ENCODE data around the gene FBXO41. TPM values are rescaled to one million over a fixed set of nuclear protein-coding genes. Genes with fewer than 3 reads are reported as not detected.

FBXO41 gene
- total RNA-seq, 1 experiment from 2014 or later = 34.9 TPM

DNA sequence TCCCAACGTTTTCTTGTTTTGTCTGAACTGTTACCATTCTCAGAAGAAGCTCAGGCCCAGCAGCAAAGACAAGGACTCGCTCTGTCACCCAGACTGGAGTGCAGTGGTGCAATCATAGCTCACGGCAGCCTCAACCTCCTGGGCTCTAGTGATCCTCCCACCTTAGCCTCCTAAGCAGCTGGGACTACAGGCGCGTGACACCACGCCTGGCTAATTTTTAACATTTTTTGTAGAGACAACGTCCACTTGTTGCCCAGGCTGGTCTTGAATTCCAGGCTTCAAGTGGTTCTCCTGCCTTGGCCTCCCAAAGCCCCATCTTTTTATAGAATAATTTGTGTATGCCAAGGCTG, 72.2 kb downstream of the FBXO41 start:
- intact Hi-C loops (cut with micrococcal nuclease) = loop anchor here (1.0 kb wide), 2 partner anchors 35 to 127 kb away; no protein-coding TSS in a partner anchor
- no peak overlapping the region for H3K4me3 ChIP-seq (replicated peaks in 1 of 2; ENCODE audit: low read depth in 1 of 2, low read length in 2 of 2)
- H3K9me3 ChIP-seq (ENCODE audit: control insufficient read depth in 1 of 2, insufficient read depth in 1 of 2, low read depth in 1 of 2, low read length in 2 of 2) = no peaks in the 10 kb centered on the region
- ChIA-PET CTCF (interaction anchor here (0.7 to 2.6 kb wide), 17 partner anchors 9 to 324 kb away, joined by 3 to 31 read pairs (median 4); partner anchors contain the start of genes CCT7, NOTO, PRADC1 and SFXN5), POLR2A (interaction anchor here (1.1 to 2.1 kb wide), 2 partner anchors 21 to 35 kb away, joined by 5 to 8 read pairs; partner anchors contain the start of genes CCT7 and PRADC1), RAD21 (ENCODE audit: low non-redundant PET in 1 of 2, low total read pairs in 2 of 2, uncharacterized antibody in 2 of 2, unreplicated experiment in 2 of 2) (interaction anchor here in 1 of 2 experiments (2.2 kb wide), 1 partner anchor 35 kb away, joined by 8 read pairs; no protein-coding TSS in a partner anchor)
- BruUV-seq (replicated peaks) = no TSS peak
- no peaks in the 10 kb centered on the region for H4K20me1 ChIP-seq (ENCODE audit: insufficient read depth)
- no peak for ATAC-seq
- peaks cover 26% of the 10 kb centered on the region for H3K79me2 ChIP-seq (ENCODE audit: insufficient read depth, low read length)
- no peak overlapping the region for H2AFZ ChIP-seq (ENCODE audit: low read depth, low read length, poor library complexity, severe bottlenecking)
- H3K9ac ChIP-seq (ENCODE audit: low read length) = no peak overlapping the region
- peaks cover 3 to 29% of the 10 kb centered on the region in 2 experiments; a peak in 3 of 4 replicates for H3K4me1 ChIP-seq (ENCODE audit: control insufficient read depth in 1 of 2, insufficient read depth in 2 of 2, low read length in 2 of 2)
- H3K27ac ChIP-seq (ENCODE audit: low read depth, low read length) = no peak overlapping the region
- no peaks in the 10 kb centered on the region for H3K36me3 ChIP-seq (ENCODE audit: control insufficient read depth in 1 of 2, insufficient read depth in 2 of 2, low read length in 2 of 2)
- TF ChIP-seq EGR1 (IDR thresholded peaks at IDR 0.05; ENCODE audit: low read depth) (no peak), RAD21 (IDR thresholded peaks at IDR 0.05; ENCODE audit: low read depth) (no peak), EZH2 (IDR thresholded peaks at IDR 0.05) (no peak), SRF (IDR thresholded peaks at IDR 0.05; ENCODE audit: low read depth) (no peak), YY1 (IDR thresholded peaks at IDR 0.05; ENCODE audit: extremely low read depth, insufficient replicate concordance, low read depth, low read length) (no peak), ZNF274 (IDR thresholded peaks at IDR 0.05; ENCODE audit: low read depth, low read length) (no peak), JUND (IDR thresholded peaks at IDR 0.05) (no peak), EZH2phosphoT487 (IDR thresholded peaks at IDR 0.05; ENCODE audit: borderline replicate concordance) (no peak), SP1 (IDR thresholded peaks at IDR 0.05; ENCODE audit: low read depth) (no peak), SIN3A (IDR thresholded peaks at IDR 0.05; ENCODE audit: low read depth) (no peak)
- TF ChIP-seq, protein P1, sequence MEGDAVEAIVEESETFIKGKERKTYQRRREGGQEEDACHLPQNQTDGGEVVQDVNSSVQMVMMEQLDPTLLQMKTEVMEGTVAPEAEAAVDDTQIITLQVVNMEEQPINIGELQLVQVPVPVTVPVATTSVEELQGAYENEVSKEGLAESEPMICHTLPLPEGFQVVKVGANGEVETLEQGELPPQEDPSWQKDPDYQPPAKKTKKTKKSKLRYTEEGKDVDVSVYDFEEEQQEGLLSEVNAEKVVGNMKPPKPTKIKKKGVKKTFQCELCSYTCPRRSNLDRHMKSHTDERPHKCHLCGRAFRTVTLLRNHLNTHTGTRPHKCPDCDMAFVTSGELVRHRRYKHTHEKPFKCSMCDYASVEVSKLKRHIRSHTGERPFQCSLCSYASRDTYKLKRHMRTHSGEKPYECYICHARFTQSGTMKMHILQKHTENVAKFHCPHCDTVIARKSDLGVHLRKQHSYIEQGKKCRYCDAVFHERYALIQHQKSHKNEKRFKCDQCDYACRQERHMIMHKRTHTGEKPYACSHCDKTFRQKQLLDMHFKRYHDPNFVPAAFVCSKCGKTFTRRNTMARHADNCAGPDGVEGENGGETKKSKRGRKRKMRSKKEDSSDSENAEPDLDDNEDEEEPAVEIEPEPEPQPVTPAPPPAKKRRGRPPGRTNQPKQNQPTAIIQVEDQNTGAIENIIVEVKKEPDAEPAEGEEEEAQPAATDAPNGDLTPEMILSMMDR (IDR thresholded peaks at IDR 0.05 in 2 of 3, conservative IDR thresholded peaks at IDR 0.05 in 1 of 3; ENCODE audit: borderline replicate concordance in 1 of 3, insufficient read depth in 1 of 3, low read depth in 2 of 3, low read length in 2 of 3) = no peak
- TF ChIP-seq, protein P2, sequence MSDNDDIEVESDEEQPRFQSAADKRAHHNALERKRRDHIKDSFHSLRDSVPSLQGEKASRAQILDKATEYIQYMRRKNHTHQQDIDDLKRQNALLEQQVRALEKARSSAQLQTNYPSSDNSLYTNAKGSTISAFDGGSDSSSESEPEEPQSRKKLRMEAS (IDR thresholded peaks at IDR 0.05) = no peak
- no peaks in the 10 kb centered on the region for H3K27me3 ChIP-seq (ENCODE audit: insufficient read depth, low read length)
- peak overlapping the region; percentile 83 for H3K4me2 ChIP-seq (ENCODE audit: low read length)
- H3K9me2 ChIP-seq (ENCODE audit: insufficient read depth) = no peaks in the 10 kb centered on the region
- DNase-seq (ENCODE audit: low read depth, low spot score) = no peak
